Mammary epithelial cell (primary cell): ENCODE results near the gene ATP10A.

Experiments
- CTCF ChIP-seq, 2 donors: IDR thresholded peaks in 1 of 2; conservative IDR thresholded peaks in 1 of 2; 2 replicates each; pipeline ENCODE4 v1.5.1; 2011 to 2012; ENCODE audit warnings: inconsistent platforms in 2 of 2, low read length in 2 of 2, mild to moderate bottlenecking in 2 of 2, control low read depth in 1 of 2, low read depth in 1 of 2; ENCODE audit not compliant: insufficient read depth in 1 of 2; ENCODE audit errors: extremely low read depth in 1 of 2
- EZH2 ChIP-seq: IDR thresholded peaks from 2 replicates; pipeline ENCODE4 v1.6.1; 2012; ENCODE audit warnings: low read length, inconsistent platforms, borderline replicate concordance

GRCh38 chr15:25783607-25784540 lies 79.3 kb downstream of the ATP10A start:
- TF ChIP-seq CTCF (conservative IDR thresholded peaks at IDR 0.05 in 1 of 2, IDR thresholded peaks at IDR 0.05 in 1 of 2; ENCODE audit: extremely low read depth in 1 of 2, insufficient read depth in 1 of 2, low read depth in 1 of 2, low read length in 2 of 2), result no peak
- TF ChIP-seq EZH2, result no peak
